B cell (primary cell): Measurements from ENCODE around the gene HTN1. TPM values are rescaled to one million over a fixed set of nuclear protein-coding genes. Genes with fewer than 3 reads are reported as not detected.

ENCODE experiments used
- ATAC-seq: fragments of 200-7000 bp; cut with Tn5 transposase; one replicate; pipeline ENCODE4 v1.10.0; 2021; ENCODE audit warnings: low read depth, mild to moderate bottlenecking, moderate number of reproducible peaks, moderate library complexity
- CTCF ChIA-PET: fragments of 350-600 bp; sonication (Branson Sonifier 250); formaldehyde crosslinking; loops from one replicate; lab custom pipeline; 2021; ENCODE audit warnings: antibody characterized with exemption, inconsistent platforms; lab: Charles Lee
- POLR2A ChIA-PET: fragments of 350-600 bp; sonication (Branson Sonifier 250); formaldehyde crosslinking; loops from one replicate; lab custom pipeline; 2021; ENCODE audit warnings: antibody characterized with exemption; lab: Charles Lee
- DNase-seq: peaks from one replicate; pipeline ENCODE4 v3.0.0; 2013
- H2AFZ ChIP-seq: 2 replicates; pipeline ENCODE4 v1.6.1; 2012; ENCODE audit warnings: mild to moderate bottlenecking, low read depth, low read length; ENCODE audit not compliant: insufficient read depth, poor library complexity, severe bottlenecking
- H3K27ac ChIP-seq, 2 donors: 1 replicate in 1 of 2; 2 replicates in 1 of 2; pipeline ENCODE4 v1.5.1; 2012 to 2013; ENCODE audit warnings: low read length in 2 of 2, mild to moderate bottlenecking in 2 of 2, moderate library complexity in 1 of 2
- H3K27me3 ChIP-seq, 4 experiments: fragments of 200-600 bp in 1 of 4; sonication (generic) in 1 of 4; replicated peaks in 1 of 4; 1 replicate in 2 of 4; 2 replicates in 2 of 4; pipeline versions ENCODE4 v1.6.1 to v1.7.0; 2013 to 2016; ENCODE audit warnings: low read length in 3 of 4, mild to moderate bottlenecking in 2 of 4, mixed read lengths in 1 of 4, moderate library complexity in 1 of 4; ENCODE audit not compliant: insufficient read depth in 4 of 4, control insufficient read depth in 3 of 4; ENCODE audit errors: control extremely low read depth in 1 of 4
- H3K36me3 ChIP-seq, 2 experiments: replicated peaks in 1 of 2; 1 replicate in 1 of 2; 2 replicates in 1 of 2; pipeline versions ENCODE4 v1.6.1 to v1.7.1; 2013; ENCODE audit warnings: low read length in 1 of 2; ENCODE audit not compliant: insufficient read depth in 2 of 2, control insufficient read depth in 1 of 2; ENCODE audit errors: control extremely low read depth in 1 of 2, extremely low read depth in 1 of 2
- H3K4me1 ChIP-seq, 2 donors: fragments of 200-600 bp in 1 of 2; sonication (generic) in 1 of 2; 1 replicate in 1 of 2; 2 replicates in 1 of 2; pipeline versions ENCODE4 v1.5.1 to v1.6.1; 2013 to 2017; ENCODE audit warnings: low read length in 2 of 2; ENCODE audit not compliant: control insufficient read depth in 2 of 2, insufficient read depth in 2 of 2
- H3K4me2 ChIP-seq: replicated peaks from 2 replicates; pipeline ENCODE3; 2012; ENCODE audit warnings: mild to moderate bottlenecking, low read depth, low read length; ENCODE audit not compliant: poor library complexity, severe bottlenecking
- H3K4me3 ChIP-seq, 5 experiments: fragments of 200-600 bp in 1 of 5; sonication (generic) in 1 of 5; 1 replicate in 3 of 5; 2 replicates in 2 of 5; pipeline versions ENCODE4 v1.5.1 to v1.7.0; 2011 to 2016; ENCODE audit warnings: low read length in 4 of 5, mild to moderate bottlenecking in 4 of 5, low read depth in 2 of 5, control low read depth in 1 of 5, moderate library complexity in 1 of 5; ENCODE audit not compliant: insufficient read depth in 1 of 5; ENCODE audit errors: control extremely low read depth in 1 of 5, extremely low read depth in 1 of 5
- H3K79me2 ChIP-seq: fragments of 200-600 bp; sonication (generic); one replicate; pipeline ENCODE4 v1.6.0; 2016; ENCODE audit warnings: low read length; ENCODE audit not compliant: control insufficient read depth, insufficient read depth
- H3K9ac ChIP-seq: fragments of 200-600 bp; sonication (generic); 2 replicates; pipeline ENCODE4 v1.6.1; 2017; ENCODE audit warnings: mild to moderate bottlenecking, low read length, moderate library complexity
- H3K9me3 ChIP-seq, 3 donors: one replicate each; pipeline versions ENCODE4 v1.6.1 to v1.7.1; 2013; ENCODE audit warnings: low read length in 2 of 3; ENCODE audit not compliant: control insufficient read depth in 2 of 3, insufficient read depth in 1 of 3; ENCODE audit errors: control extremely low read depth in 1 of 3
- H4K20me1 ChIP-seq: 2 replicates; pipeline ENCODE4 v1.6.0; 2012; ENCODE audit warnings: mild to moderate bottlenecking, low read length; ENCODE audit not compliant: insufficient read depth, control insufficient read depth, poor library complexity, severe bottlenecking
- H3K27ac Mint-ChIP-seq: one replicate; pipeline ENCODE4 v1.8.0; 2021; ENCODE audit warnings: mixed read lengths
- H3K27me3 Mint-ChIP-seq: one replicate; pipeline ENCODE4 v1.8.0; 2021; ENCODE audit warnings: mixed read lengths
- H3K4me1 Mint-ChIP-seq: one replicate; pipeline ENCODE4 v1.8.0; 2021; ENCODE audit warnings: mixed read lengths
- H3K4me3 Mint-ChIP-seq: one replicate; pipeline ENCODE4 v1.8.0; 2021; ENCODE audit warnings: mixed read lengths
- H3K9me3 Mint-ChIP-seq: one replicate; pipeline ENCODE4 v1.8.0; 2022; ENCODE audit warnings: mixed read lengths; ENCODE audit not compliant: insufficient read depth
- EZH2 ChIP-seq: IDR thresholded peaks from 2 replicates; pipeline ENCODE4 v1.6.1; 2012; ENCODE audit warnings: borderline replicate concordance, low read depth, mild to moderate bottlenecking, moderate library complexity, low read length; ENCODE audit not compliant: insufficient read depth, poor library complexity, severe bottlenecking
- WGBS: methylation state at CpG from one replicate; pipeline ENCODE4 v1.1.5; 2013; ENCODE audit warnings: missing lambda C conversion rate; ENCODE audit not compliant: insufficient coverage; 5-methylcytosine and 5-hydroxymethylcytosine counted together
- intact Hi-C: fragments of 100-400 bp; cut with micrococcal nuclease; formaldehyde crosslinking; loops from one replicate; pipeline ENCODE4 v1.10.0; 2022
- polyA plus RNA-seq: library from polyadenylated mRNA; depleted of rRNA; stranded (reverse); fragments of >200 nt; gene quantifications from 2 replicates; pipeline ENCODE4 v1.2.3, GENCODE V29; 2012
- total RNA-seq, 2 donors: library from RNA; stranded (reverse); fragments of 120-200 nt in 1 of 2; gene quantifications; 1 replicate in 1 of 2; 2 replicates in 1 of 2; pipeline versions ENCODE4 v1.2.3 to v1.2.4, GENCODE V29; 2013 to 2022
- TF ChIP-seq, protein P1 (sequence below): fragments of 200-600 bp; IDR thresholded peaks from one replicate; pipeline ENCODE4 v1.8.0; 2022; ENCODE audit warnings: antibody characterized with exemption, mild to moderate bottlenecking

HTN1 gene
- total and polyA plus RNA-seq, 2 donors (not counting 1 experiment from before 2014, with no cell fraction given) = not detected

DNA sequence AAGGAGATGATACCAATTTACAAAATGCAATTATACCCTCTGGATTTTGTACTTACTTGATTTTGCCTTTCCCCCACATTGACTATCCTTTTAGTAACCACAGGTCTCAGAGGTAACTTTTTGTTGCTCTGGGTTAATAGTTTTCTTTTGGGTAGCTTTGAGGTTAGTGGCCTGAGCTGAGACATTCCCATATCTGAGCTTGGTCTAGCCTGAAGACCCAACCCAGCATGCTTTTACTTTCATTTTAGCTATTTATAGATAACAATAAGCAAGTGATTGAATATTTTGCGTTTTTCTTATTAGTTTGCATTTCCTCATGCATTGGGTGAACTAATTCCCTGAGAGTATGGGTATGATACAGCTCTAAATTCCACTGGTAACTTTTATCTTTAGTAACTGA, 11.8 kb downstream of the HTN1 start:
- POLR2A ChIA-PET = no interaction called here
- H3K27ac ChIP-seq = no peak overlapping the region
- TF ChIP-seq, protein P1, sequence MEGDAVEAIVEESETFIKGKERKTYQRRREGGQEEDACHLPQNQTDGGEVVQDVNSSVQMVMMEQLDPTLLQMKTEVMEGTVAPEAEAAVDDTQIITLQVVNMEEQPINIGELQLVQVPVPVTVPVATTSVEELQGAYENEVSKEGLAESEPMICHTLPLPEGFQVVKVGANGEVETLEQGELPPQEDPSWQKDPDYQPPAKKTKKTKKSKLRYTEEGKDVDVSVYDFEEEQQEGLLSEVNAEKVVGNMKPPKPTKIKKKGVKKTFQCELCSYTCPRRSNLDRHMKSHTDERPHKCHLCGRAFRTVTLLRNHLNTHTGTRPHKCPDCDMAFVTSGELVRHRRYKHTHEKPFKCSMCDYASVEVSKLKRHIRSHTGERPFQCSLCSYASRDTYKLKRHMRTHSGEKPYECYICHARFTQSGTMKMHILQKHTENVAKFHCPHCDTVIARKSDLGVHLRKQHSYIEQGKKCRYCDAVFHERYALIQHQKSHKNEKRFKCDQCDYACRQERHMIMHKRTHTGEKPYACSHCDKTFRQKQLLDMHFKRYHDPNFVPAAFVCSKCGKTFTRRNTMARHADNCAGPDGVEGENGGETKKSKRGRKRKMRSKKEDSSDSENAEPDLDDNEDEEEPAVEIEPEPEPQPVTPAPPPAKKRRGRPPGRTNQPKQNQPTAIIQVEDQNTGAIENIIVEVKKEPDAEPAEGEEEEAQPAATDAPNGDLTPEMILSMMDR = no peak
- TF ChIP-seq EZH2 = no peak
- ATAC-seq (no peak), DNase-seq (no peak)
- no peak overlapping the region for H3K4me2 ChIP-seq
- H3K27me3 ChIP-seq = no peaks in the 10 kb centered on the region
- H2AFZ ChIP-seq = no peak overlapping the region
- no peaks in the 10 kb centered on the region for H3K9me3 ChIP-seq
- no peaks in the 10 kb centered on the region for H3K4me1 ChIP-seq
- H3K36me3 ChIP-seq = no peaks in the 10 kb centered on the region
- intact Hi-C loops = no loop called here
- H3K9ac ChIP-seq = no peak overlapping the region
- no peaks in the 10 kb centered on the region for H3K9me3 Mint-ChIP-seq
- no CpG with 5 or more reads among the region's 1 CpG for WGBS
- no peaks in the 10 kb centered on the region for H3K27me3 Mint-ChIP-seq
- no peaks in the 10 kb centered on the region for H3K4me1 Mint-ChIP-seq
- H4K20me1 ChIP-seq = no peaks in the 10 kb centered on the region
- H3K4me3 ChIP-seq = no peak overlapping the region
- H3K79me2 ChIP-seq = no peaks in the 10 kb centered on the region
- no peak overlapping the region for H3K27ac Mint-ChIP-seq
- CTCF ChIA-PET = no interaction called here
- no peak overlapping the region for H3K4me3 Mint-ChIP-seq

DNA sequence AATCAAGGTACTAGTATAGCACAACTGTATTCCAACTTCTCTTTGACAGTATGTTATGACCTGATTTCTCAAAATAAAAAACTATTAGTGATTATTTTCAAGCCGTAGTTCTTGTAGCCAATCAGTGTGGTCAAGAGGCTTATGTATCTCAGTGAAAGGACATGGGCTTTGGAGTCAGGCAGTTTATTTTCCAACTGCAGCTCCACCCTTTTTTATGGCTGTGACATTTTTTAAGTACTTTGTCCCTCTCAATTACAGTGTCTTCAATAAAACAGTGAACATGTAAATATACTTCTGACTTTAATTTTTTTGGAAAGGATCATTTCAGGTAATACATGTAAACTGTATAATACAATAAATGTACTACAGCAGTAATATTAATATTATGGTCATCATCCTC, 30.0 kb downstream of the HTN1 start:
- Mint-ChIP-seq H3K4me3 (no peak overlapping the region), H3K27me3 (no peaks in the 10 kb centered on the region), H3K9me3 (no peaks in the 10 kb centered on the region), H3K4me1 (no peaks in the 10 kb centered on the region), H3K27ac (no peak overlapping the region)
- Histone ChIP-seq H3K27me3 (no peaks in the 10 kb centered on the region), H3K9me3 (peaks cover 0 to 3% (median 0%) of the 10 kb centered on the region in 3 donors), H3K27ac (no peak overlapping the region), H3K9ac (no peak overlapping the region), H3K79me2 (no peaks in the 10 kb centered on the region), H4K20me1 (no peaks in the 10 kb centered on the region), H2AFZ (no peak overlapping the region), H3K4me2 (no peak overlapping the region), H3K4me1 (no peaks in the 10 kb centered on the region), H3K36me3 (no peaks in the 10 kb centered on the region), H3K4me3 (no peak overlapping the region)
- POLR2A ChIA-PET = no interaction called here
- intact Hi-C loops = no loop called here
- WGBS = no CpG with 5 or more reads among the region's 1 CpG
- DNase-seq (no peak), ATAC-seq (no peak)
- CTCF ChIA-PET = no interaction called here
- TF ChIP-seq EZH2 = no peak
- TF ChIP-seq, protein P1 = no peak
